Measurements from ENCODE around the gene MGAT4A. TPM values are rescaled to one million over a fixed set of nuclear protein-coding genes. Genes with fewer than 3 reads are reported as not detected.

The MGAT4A gene
- total and polyA plus RNA-seq, 2 of the 13 experiments (the other 11 are each of a cell fraction or from before 2014, with no cell fraction given) = 47.2 to 90.9 TPM

DNA sequence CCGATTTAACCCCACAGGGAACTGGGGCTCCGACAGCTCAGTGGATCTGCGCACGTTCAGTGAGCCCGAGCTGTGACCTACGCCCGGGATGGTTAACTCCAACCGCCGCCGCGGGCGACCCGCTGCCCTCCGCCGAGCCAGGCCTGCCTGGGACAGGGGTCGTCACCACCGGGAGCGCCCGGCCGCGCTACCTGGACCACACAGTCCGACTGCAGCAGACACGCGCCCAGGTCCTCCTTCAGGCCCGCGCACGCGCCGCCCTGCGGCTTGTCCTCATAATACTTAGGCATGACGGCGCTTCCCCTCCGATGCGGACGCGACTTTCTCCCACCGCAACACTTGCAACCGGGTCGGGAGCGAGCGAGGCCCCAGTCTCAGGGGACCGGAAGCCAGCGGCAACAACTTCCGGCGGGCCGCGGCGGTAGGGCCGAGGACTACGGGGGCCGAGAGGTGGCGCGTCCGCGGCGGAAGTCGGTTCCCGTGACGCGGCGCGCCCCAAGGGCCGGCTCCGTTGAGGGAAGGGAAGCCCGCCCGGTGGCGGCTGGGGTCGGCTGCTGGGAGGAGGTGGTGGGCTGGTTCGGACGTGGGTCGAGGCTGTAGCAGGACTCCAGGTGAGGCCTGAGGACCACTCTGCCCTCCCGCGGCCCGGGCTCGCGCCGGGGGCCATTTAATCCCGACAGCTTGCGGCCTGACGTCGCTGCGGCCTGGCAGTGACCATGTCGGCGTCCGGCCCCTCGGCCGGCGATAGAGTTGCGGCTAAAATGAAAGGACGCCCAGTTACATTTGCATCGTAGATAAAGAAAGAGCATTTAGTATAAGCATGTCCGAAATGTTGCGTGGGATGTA lies 122.6 kb downstream of the MGAT4A start, which contains the start of the genes COA5 and UNC50 (continued):
- TF ChIP-seq SP2 (CRISPR knock-in tag; IDR thresholded peaks at IDR 0.05) = peak; percentile 75
- TF ChIP-seq NR1H2 (CRISPR knock-in tag; IDR thresholded peaks at IDR 0.05; ENCODE audit: borderline replicate concordance, low read depth) = peak; percentile 67
- TF ChIP-seq RFX5 (IDR thresholded peaks at IDR 0.05; ENCODE audit: low read depth, low read length) = peak; percentile 47
- peak; percentile 72 for TF ChIP-seq ZNF143 (CRISPR knock-in tag; IDR thresholded peaks at IDR 0.05)
- TF ChIP-seq, protein P1, sequence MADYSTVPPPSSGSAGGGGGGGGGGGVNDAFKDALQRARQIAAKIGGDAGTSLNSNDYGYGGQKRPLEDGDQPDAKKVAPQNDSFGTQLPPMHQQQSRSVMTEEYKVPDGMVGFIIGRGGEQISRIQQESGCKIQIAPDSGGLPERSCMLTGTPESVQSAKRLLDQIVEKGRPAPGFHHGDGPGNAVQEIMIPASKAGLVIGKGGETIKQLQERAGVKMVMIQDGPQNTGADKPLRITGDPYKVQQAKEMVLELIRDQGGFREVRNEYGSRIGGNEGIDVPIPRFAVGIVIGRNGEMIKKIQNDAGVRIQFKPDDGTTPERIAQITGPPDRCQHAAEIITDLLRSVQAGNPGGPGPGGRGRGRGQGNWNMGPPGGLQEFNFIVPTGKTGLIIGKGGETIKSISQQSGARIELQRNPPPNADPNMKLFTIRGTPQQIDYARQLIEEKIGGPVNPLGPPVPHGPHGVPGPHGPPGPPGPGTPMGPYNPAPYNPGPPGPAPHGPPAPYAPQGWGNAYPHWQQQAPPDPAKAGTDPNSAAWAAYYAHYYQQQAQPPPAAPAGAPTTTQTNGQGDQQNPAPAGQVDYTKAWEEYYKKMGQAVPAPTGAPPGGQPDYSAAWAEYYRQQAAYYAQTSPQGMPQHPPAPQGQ (CRISPR knock-in tag; IDR thresholded peaks at IDR 0.05; ENCODE audit: borderline replicate concordance) = no peak; the same call in 1 of the 2 replicates
- TF ChIP-seq ZNF335 (CRISPR knock-in tag; IDR thresholded peaks at IDR 0.05) = peak; percentile 79; the same call in 1 of the 2 replicates
- peak; percentile 91 for TF ChIP-seq ZNF678 (CRISPR knock-in tag; IDR thresholded peaks at IDR 0.05)
- peak; percentile 83 for TF ChIP-seq CCDC6 (CRISPR knock-in tag; IDR thresholded peaks at IDR 0.05)
- no peak for TF ChIP-seq U2AF2 (IDR thresholded peaks at IDR 0.05; ENCODE audit: low read depth, low read length)
- TF ChIP-seq, protein P2, sequence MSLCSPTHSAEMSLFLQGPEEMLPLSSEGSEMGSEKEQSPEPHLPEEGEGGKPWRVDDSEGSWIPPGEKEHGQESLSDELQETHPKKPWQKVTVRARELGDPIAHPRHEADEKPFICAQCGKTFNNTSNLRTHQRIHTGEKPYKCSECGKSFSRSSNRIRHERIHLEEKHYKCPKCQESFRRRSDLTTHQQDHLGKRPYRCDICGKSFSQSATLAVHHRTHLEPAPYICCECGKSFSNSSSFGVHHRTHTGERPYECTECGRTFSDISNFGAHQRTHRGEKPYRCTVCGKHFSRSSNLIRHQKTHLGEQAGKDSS (CRISPR knock-in tag; IDR thresholded peaks at IDR 0.05; ENCODE audit: borderline replicate concordance, low read depth) = peak; percentile 96
- TF ChIP-seq MTF1 (CRISPR knock-in tag; IDR thresholded peaks at IDR 0.05) = no peak
- TF ChIP-seq, protein P3, sequence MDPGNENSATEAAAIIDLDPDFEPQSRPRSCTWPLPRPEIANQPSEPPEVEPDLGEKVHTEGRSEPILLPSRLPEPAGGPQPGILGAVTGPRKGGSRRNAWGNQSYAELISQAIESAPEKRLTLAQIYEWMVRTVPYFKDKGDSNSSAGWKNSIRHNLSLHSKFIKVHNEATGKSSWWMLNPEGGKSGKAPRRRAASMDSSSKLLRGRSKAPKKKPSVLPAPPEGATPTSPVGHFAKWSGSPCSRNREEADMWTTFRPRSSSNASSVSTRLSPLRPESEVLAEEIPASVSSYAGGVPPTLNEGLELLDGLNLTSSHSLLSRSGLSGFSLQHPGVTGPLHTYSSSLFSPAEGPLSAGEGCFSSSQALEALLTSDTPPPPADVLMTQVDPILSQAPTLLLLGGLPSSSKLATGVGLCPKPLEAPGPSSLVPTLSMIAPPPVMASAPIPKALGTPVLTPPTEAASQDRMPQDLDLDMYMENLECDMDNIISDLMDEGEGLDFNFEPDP (CRISPR knock-in tag; conservative IDR thresholded peaks at IDR 0.05) = 0 out of 2 replicates have a peak, but pooled peaks have one; percentile 4
- peak; percentile 64; the same call in 1 of the 2 replicates for TF ChIP-seq HOXA7 (CRISPR knock-in tag; IDR thresholded peaks at IDR 0.05)
- TF ChIP-seq, protein P4, sequence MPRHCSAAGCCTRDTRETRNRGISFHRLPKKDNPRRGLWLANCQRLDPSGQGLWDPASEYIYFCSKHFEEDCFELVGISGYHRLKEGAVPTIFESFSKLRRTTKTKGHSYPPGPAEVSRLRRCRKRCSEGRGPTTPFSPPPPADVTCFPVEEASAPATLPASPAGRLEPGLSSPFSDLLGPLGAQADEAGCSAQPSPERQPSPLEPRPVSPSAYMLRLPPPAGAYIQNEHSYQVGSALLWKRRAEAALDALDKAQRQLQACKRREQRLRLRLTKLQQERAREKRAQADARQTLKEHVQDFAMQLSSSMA (CRISPR knock-in tag; IDR thresholded peaks at IDR 0.05) = no peak; the same call in 1 of the 2 replicates
- TF ChIP-seq, protein P5, sequence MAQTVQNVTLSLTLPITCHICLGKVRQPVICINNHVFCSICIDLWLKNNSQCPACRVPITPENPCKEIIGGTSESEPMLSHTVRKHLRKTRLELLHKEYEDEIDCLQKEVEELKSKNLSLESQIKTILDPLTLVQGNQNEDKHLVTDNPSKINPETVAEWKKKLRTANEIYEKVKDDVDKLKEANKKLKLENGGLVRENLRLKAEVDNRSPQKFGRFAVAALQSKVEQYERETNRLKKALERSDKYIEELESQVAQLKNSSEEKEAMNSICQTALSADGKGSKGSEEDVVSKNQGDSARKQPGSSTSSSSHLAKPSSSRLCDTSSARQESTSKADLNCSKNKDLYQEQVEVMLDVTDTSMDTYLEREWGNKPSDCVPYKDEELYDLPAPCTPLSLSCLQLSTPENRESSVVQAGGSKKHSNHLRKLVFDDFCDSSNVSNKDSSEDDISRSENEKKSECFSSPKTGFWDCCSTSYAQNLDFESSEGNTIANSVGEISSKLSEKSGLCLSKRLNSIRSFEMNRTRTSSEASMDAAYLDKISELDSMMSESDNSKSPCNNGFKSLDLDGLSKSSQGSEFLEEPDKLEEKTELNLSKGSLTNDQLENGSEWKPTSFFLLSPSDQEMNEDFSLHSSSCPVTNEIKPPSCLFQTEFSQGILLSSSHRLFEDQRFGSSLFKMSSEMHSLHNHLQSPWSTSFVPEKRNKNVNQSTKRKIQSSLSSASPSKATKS (CRISPR knock-in tag; IDR thresholded peaks at IDR 0.05) = peak; percentile 96
- TF ChIP-seq KDM5B (CRISPR knock-in tag; IDR thresholded peaks at IDR 0.05; ENCODE audit: borderline replicate concordance) = peak; percentile 92
- peak; percentile 93; the same call in 1 of the 2 replicates for TF ChIP-seq ZNF782 (CRISPR knock-in tag; IDR thresholded peaks at IDR 0.05; ENCODE audit: borderline replicate concordance)
- 0 out of 2 replicates have a peak, but pooled peaks have one; percentile 41 for TF ChIP-seq TEAD2 (CRISPR knock-in tag; IDR thresholded peaks at IDR 0.05)
- no peak for TF ChIP-seq SNRNP70 (IDR thresholded peaks at IDR 0.05; ENCODE audit: low read depth, low read length)
- TF ChIP-seq, protein P6, sequence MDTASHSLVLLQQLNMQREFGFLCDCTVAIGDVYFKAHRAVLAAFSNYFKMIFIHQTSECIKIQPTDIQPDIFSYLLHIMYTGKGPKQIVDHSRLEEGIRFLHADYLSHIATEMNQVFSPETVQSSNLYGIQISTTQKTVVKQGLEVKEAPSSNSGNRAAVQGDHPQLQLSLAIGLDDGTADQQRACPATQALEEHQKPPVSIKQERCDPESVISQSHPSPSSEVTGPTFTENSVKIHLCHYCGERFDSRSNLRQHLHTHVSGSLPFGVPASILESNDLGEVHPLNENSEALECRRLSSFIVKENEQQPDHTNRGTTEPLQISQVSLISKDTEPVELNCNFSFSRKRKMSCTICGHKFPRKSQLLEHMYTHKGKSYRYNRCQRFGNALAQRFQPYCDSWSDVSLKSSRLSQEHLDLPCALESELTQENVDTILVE (CRISPR knock-in tag; IDR thresholded peaks at IDR 0.05) = peak; percentile 98
